ENCODE results near the gene SORCS3.

Gene SORCS3

GRCh38 chr10:105073999-105074398 is 432.9 kb downstream of the SORCS3 start:
- H3K4me3 ChIP-seq (ENCODE audit: low read depth, low read length) = no peak overlapping the region
- TF ChIP-seq CTCF (IDR thresholded peaks at IDR 0.05; ENCODE audit: low read depth, low read length, missing control alignments) = no peak
- no peak for DNase-seq (ENCODE audit: low read depth)

DNA sequence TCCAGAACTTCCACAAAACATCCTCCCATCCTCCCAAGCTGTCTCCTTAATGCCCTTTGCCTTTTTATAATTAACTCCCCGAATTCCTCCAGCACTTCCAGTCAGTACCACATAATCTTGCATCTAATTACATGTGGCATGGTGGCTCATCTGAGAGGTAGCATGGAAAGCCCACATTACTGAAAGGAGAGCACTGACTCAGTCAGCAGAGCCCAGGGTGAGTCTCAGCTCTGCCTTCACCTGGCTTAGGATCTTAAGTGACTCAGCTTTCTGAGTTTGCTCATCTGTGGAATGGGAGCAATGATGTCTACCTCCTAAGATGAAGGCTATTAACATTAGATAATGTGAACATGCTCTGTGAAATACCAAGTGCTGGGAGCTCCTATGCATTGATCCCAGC is 433.9 kb downstream of the SORCS3 start:
- no peak for TF ChIP-seq CTCF (IDR thresholded peaks at IDR 0.05; ENCODE audit: low read depth, low read length, missing control alignments)
- DNase-seq (ENCODE audit: low read depth) = no peak

GRCh38 chr10:105085980-105086379 is 444.9 kb downstream of the SORCS3 start:
- no peak overlapping the region for H3K4me3 ChIP-seq (ENCODE audit: low read depth, low read length)
- TF ChIP-seq CTCF (IDR thresholded peaks at IDR 0.05; ENCODE audit: low read depth, low read length, missing control alignments) = no peak
- no peak for DNase-seq (ENCODE audit: low read depth)

More for the DNA sequence above, 433.9 kb downstream of the SORCS3 start:
- H3K4me3 ChIP-seq (ENCODE audit: low read depth, low read length) = no peak overlapping the region

- TF ChIP-seq CTCF (IDR thresholded peaks at IDR 0.05; ENCODE audit: low read depth, low read length, missing control alignments) = no peak
- no peak overlapping the region for H3K4me3 ChIP-seq (ENCODE audit: low read depth, low read length)
- DNase-seq (ENCODE audit: low read depth) = no peak
These were observed 453.0 kb downstream of the SORCS3 start for GRCh38 chr10:105094048-105094447.

DNA sequence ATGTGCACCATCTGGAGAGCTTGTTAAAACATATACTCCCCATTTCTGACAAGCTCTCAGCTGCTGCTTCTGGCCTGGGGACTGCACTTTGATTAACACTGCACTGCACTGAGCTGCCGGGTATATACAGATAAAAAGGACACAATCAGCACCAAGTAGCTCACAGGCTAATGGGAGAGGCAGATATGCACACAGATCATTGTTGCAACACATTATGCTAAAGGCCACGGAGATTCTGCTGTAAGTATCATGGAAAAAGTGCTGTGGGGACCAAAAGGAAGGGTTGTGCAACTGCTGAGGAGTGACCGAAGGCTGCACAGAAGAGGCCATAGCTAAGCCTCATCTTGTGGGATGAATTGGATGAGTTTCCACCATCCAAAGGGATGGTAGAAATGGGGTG is 455.2 kb downstream of the SORCS3 start:
- no peak for TF ChIP-seq CTCF (IDR thresholded peaks at IDR 0.05; ENCODE audit: low read depth, low read length, missing control alignments)
- DNase-seq (ENCODE audit: low read depth) = no peak

DNA sequence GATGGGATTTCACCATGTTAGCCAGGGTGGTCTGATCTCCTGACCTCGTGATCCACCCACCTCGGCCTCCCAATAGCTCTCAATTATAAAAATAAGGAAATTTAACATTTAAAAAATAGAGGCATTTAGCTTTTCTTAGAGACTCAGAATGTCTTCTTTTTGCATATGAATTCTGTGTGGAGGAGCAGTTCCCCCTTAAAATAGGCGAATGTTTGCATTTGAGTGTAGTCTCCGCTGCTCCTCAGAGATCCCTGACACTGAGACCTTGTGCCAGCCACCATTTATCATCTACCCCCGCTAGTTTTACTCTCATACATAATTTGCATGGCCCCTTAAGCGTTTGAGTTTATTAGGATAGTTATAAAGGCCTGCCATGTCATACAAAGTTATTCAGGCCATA is 461.9 kb downstream of the SORCS3 start:
- no peak overlapping the region for H3K4me3 ChIP-seq (ENCODE audit: low read depth, low read length)
- TF ChIP-seq CTCF (IDR thresholded peaks at IDR 0.05; ENCODE audit: low read depth, low read length, missing control alignments) = no peak
- DNase-seq (ENCODE audit: low read depth) = no peak

More for the DNA sequence above, 455.2 kb downstream of the SORCS3 start:
- no peak overlapping the region for H3K4me3 ChIP-seq (ENCODE audit: low read depth, low read length)

GRCh38 chr10:105104297-105104696 is 463.2 kb downstream of the SORCS3 start:
- DNase-seq (ENCODE audit: low read depth) = no peak
- no peak overlapping the region for H3K4me3 ChIP-seq (ENCODE audit: low read depth, low read length)
- no peak for TF ChIP-seq CTCF (IDR thresholded peaks at IDR 0.05; ENCODE audit: low read depth, low read length, missing control alignments)

Measured in GM12864 (cell line).